Right renal pelvis (tissue), 4 donors: Measurements from ENCODE around the gene HAND1. TPM values are rescaled to one million over a fixed set of nuclear protein-coding genes. Genes with fewer than 3 reads are reported as not detected.

Experiments used
- DNase-seq, 4 donors: peaks; one replicate each; pipeline ENCODE4 v3.0.0-alpha.2; 2013; ENCODE audit warnings: low read depth in 4 of 4, low spot score in 3 of 4, missing footprints in 1 of 4
- polyA plus RNA-seq, 4 donors: library from polyadenylated mRNA; unstranded; fragments of 120-200 nt; gene quantifications; one replicate each; pipeline ENCODE4 v1.2.1, GENCODE V29; 2013; ENCODE audit not compliant: insufficient read length in 4 of 4

HAND1 gene
- polyA plus RNA-seq, 4 donors = 0.10 TPM; not detected in 3

DNA sequence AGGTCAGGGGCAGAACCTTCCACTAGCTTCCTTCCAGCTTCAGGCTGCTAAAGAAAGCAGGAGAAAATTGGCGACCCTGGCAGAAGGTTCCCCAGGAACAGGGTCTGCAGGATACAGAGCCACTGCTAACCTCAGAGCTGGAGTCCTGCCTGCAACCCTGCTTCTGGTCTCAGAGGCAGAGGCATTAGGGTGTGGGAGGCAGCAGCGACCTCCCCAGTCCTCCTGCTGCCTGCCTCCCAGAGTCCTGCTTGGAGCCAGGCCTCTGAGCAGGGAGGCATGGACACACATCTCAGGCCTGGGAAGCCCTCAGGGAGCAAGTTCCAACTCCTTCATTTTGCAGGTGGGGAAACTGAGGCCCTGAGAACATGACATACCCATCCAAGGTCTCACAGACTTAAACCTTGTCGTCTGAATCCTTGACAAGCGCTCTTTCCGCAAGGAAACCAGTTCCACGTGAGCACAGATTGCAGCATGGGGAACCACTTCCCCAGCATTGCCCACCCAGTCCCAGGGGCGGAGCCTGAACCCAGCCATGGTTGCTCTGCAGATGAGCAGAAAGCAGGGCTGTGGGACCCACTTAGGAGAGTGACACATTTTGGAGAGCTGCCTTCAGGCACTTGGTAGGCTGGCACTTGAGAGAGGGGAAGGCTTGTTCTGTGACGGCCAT is 28.2 kb upstream of the HAND1 start:
- no peak for DNase-seq

DNA sequence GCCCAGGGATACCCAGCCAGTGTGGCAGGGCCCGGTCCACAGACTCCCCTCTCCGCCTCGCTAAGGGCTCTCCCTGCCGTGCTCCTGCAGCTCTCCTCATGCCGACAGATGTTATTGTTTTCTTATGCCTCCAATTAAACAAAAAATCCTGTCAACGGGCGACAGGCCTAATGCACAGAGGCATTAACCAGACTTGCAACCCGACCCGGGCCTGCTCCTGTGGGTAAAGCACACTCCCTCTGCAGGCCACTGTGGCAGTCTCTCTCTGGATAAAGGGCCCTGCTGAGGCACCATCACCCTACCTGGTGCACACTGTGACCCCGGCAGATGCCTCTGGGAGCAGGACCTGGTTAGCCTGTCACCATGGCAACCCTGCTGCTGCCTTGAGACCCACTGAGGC is 27.5 kb upstream of the HAND1 start:
- DNase-seq = no peak

DNA sequence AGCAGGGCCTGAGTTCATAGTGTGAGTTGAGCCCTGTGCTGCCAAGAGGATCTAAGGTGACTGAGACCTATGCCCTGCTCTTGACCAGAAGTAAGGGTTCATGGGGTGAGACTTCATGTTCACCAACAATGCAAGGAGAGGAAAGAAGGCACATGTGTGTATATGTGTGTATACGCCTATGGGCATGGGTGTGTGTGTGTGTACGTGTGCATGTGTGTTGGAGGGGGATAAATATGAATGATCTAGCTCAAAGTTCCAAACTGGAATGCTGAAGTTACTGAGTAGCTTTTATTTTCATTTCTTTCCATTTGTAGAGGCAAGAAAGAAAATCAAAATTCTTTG is 25.6 kb upstream of the HAND1 start:
- no peak for DNase-seq

DNA sequence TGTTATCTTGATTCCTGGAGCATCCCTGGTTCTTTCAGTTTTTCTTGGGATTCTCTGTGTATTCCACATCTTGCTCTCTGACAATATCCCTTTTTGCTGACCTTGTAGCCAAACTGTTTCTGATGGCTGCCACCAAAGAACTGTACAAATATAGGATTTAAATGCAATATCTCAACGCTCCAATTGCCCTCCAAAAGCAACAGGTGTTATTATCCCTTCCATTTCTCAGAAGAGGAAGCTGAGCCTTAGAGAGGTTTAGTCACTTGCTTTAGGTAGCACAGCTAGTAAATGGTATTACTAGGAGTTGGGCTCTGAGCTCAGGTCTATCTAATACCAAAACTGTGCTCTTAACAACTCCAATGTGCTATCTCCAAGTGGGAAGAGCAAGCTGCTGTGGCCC is 24.2 kb upstream of the HAND1 start:
- no peak for DNase-seq

DNA sequence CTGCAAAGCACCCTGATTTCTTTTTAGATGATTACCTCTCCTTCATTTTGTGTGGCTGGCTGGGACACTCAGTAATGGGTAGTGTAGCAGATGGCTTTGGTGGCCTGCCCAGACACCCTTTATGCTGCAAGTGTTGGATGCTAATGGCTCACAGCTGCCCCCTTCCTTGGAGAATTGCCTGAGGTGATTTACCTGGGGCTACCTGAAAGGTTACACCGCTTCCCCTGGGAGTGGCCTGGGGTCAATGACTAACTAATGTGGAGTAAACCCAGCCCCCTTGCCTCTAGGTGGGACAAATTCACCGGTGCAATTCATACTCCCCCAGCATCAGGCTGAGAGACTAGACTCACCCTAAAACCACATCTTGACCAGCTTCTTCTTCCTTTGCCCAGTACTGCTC is 23.5 kb upstream of the HAND1 start:
- no peak for DNase-seq

DNA sequence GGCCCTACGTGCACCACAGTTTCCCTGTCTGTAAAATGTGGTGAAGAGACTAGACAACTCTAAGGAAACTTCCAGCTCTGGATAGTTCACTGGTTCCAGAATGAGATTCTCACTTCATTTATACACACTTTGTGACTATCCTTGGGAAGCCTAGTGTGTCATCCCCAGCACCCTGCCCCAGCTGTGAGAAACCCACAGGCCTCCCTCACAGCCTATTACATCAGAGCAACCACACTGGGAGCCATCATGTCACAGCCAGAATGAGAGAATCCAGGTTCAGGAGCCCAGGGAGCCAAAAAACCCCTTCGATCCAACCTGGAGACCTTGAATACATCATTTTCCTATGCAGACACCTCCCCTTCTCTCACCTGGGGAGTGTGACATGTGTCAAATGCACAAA is 21.0 kb upstream of the HAND1 start:
- no peak for DNase-seq

DNA sequence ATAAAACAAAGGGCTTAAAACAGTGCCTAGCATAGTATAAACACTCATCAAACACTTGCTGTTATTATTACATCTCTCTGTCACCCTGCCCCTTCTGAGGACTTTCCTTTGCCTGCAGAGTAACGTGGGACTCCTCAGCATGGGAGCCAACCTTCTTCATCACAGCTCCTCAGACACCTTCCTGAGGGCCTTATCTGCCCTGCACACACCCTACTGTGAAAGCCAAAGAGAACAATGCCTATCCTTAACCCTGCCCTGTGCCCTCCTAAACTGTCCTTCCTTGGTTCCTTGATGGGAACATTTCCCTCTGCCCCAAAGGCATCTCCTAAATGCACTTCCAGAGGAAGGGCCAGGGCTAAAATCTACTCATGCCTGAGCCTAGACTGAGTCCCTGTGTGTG is 20.6 kb upstream of the HAND1 start:
- DNase-seq = no peak

DNA sequence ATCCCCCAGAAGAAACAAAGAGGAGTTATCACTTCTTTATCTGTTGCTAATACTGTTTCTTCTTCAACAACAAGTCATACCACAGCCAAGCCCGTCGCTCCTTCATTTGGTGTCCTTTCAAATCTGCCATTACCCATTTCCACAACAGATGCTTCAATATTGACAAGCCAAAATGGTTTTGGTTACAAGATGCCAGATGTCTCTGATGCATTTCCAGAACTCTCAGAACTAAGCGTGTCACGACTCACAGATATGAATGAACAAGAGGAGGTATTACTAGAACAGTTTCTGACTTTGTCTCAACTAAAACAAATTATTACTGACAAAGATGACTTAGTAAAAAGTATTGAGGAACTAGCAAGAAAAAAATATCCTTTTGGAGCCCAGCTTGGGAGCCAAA is 16.0 kb upstream of the HAND1 start:
- DNase-seq = no peak

DNA sequence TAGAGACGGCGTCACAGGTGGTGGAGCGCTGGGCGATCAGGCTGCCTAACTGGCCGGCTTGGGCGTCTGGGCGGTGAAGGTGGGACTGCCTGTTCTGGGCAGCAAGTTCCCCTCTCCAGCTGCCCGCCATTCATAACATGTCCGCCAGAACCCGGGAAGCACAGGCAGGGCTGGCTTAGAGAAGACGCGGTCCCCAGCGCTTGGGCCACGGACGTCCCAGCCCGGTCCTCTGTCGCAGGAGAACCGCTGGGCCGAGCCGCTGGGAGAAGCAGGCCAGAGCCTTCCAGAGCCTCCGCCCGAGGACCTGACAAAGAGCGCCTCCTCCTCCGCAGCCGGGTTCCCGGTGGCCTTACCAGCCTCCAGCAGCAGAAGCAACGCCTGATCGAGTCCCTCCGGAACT is 15.2 kb upstream of the HAND1 start:
- DNase-seq = no peak

DNA sequence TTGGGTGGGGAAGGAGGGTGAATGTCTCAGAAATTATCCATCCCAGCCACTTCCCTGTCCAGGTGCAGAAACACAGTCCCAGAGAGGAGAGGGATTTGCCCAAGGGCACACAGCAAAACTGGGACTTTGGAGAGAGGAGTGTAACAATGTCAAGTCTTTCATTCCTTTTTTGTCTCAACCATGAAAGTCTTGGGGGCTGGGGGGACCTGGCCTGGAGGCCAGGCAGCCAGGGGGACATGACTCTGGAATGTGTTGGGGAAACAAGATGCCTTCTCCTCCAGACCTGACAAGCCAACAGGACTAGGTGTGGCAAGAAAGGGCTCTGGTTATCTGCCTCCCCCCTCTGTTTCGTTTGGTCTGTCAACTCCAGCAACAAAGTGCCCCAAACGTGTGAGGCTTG is 13.9 kb upstream of the HAND1 start:
- no peak for DNase-seq

DNA sequence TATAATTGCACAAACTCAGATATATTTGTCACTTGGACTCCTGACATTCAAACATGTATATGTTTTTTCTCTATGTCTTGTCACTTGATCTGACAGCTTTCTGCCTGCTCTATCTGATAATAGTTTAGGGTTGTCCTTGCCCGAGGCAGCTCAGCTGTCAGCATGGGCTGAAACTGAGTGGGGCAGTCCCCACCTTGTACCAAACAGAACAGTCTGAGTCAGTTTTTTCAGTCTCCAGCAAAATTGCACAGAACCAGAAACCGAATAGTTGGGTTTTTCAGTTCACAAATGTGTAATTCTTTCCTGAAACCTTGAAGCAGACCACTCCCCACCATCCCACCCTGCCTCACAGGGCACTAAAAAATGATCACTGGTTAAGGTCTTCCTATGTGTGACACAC is 9.5 kb upstream of the HAND1 start:
- DNase-seq = no peak

DNA sequence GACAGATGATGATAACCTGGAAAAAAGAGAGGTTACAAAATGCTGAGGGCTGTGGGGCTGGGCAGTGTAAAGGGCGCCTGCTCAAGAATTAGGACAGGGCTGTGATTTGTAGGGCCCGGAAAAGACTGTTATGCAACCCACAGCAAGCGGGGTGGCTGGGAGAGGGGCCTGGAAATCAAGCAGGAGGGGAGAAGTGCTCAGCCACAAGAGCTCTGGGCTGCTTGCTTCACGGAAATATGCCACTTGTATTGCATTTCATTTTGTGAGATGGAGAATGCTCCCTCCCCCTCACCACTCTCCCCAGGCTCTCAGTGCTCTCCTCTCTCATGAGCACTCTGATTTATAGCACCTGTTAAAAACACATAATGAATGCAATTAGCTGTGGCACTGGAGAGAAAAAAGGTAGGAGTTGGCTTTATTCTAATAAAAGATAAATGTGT is 8.4 kb upstream of the HAND1 start:
- no peak for DNase-seq

DNA sequence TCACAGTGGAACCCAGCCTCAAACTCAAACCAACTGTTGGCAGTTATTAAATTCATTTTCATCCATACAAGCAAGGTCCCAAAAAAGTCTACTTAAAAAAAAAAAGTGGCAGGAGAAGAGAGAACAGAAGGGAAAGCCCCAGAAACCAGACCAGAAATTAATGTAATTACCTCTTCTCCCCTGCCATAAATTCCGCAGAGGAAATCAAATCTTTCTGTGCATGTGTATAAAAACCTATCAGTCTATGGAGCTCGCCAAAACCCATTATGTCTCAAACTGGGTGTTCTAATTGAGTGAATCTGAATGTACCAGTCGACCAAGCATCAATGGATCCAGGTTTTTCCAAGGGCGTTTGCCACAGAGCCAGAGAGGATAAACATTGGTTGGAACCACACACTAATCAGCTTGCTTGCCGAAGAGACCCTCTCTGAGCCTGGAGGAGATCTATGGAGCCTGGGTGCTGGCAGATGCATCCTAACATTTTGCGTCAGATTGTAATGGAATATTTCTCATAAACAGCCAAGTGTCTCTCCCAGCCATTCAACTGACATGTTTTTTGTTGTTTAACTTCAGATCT is 7.9 kb upstream of the HAND1 start:
- no peak for DNase-seq

DNA sequence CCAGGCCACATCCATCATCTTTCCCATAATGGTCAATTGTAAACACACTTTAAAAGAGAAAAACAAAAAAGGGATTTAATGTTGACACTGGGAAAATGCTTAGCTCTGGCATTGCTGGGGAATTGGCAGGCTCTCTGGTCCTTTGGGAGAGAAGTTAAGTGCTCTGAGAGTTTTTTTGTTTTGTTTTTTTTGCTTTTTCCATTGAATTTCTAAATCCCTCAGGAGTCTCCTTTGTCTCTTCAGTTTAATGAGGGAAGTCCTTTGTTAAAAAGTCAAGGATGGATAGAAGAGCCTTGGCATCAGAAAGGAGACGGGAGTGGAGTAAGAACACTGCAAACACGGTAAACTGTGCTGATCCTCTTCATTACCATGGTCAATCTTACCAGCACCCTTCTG is 7.1 kb upstream of the HAND1 start:
- no peak for DNase-seq

DNA sequence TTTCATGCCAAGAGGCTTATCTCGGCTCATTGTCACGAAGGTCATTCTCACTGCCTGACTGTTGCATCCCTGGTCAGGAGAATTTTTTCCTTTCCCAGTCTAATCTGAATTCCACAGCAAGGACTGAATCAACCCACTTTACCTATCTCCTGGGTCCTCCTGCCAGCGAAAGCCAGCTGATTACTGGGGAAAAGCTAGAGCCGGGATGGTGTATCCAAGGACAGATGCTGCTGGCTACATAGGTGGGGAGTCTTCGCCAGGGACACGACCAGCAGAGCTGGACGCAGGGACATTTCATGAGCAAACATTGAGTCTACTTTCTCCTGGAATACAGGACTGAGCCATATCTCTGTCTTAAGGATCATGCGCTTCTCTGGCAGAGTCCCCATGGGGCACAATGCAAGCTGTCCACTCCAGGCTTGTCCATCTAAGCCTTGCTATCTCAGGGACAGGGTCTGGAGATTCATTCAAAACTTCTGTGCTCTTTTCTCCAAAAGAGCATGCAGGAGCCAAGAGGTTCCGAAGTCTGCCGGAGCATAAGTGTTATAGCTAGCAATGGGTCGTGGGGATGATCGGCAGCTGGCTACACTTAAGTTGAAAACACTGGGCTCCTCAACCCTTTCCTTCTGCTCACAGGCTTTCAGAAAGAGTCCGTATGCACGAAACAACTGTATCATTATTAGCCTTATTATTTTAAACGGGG is 6.5 kb upstream of the HAND1 start:
- DNase-seq = no peak

DNA sequence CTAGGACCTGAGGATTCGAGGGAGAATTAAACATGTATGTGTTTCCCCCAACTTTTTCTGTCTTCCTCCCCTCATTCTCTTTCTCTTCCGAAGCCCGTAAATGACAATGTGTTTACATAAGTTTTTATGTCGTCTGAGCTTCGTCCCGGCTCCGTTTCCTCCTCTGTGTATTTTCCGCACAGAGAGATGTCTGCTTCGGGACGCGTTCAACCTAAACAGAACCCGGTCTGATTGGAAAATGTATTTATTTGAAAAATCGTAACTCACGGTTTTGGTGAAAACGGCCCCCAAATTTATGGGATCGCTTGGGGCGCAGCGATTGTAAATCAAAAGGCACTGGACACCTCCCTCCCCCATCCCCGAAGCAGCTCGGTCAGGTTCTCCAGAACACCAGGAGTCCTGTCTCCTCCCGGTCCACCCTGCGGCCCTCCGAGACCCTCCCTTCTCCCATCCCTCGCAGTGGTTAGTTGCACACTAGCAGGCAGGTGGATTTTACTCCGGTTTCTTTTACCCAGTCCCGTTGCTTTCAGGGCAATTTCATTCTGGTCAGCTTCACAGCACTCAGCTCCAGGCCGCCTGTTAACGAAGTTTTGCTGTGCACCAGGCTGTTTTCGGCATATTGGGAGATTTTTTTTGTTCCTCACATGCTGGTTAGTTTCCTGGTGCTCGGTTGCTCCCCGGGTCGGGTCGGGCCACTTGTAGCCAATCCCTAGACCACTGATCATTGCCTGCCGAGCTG is 5.8 kb upstream of the HAND1 start:
- DNase-seq = no peak

DNA sequence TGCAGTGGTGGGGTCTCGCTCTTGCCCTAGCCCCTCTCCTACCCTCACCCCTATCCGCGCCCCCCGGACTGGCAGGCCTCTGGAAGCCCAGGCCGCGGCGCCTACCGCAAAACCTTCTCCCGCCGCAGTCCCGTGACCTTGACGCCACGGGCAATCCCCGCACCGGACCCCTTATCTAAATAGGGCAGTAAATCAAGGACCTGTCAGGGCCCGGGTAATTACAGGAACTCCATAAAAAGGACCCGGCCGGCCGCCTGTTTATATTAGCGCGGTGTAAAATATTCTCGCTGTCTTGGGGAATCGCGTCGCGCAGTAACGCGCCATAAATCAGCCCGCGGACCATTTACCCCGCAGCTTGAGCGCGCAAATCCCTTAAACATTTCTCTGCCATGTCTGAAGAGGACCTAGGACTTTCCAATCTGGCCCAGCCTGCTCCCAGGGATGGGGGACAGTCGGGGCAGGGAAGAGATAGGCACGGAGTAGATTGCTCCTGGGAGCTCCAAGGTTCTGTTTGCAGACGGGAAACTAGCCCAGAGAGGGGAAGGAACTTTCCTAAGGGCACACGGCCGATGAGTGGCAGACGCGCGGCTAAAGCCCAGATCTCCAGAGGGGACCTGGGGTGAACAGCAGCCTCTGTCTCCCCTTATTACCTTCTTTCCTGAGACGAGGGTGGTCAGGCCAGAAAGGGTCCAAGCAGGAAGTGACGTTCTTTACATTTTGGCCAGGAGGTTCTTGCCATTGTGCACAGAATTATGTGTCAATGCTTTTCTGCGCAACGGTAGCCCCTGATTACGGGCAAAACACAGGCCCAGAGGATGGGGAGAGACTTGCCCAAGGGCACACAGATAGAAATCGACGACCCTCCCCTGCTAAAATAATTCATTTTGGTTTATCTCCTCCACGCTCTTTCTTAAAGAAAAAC is 4.8 kb upstream of the HAND1 start:
- DNase-seq = no peak

DNA sequence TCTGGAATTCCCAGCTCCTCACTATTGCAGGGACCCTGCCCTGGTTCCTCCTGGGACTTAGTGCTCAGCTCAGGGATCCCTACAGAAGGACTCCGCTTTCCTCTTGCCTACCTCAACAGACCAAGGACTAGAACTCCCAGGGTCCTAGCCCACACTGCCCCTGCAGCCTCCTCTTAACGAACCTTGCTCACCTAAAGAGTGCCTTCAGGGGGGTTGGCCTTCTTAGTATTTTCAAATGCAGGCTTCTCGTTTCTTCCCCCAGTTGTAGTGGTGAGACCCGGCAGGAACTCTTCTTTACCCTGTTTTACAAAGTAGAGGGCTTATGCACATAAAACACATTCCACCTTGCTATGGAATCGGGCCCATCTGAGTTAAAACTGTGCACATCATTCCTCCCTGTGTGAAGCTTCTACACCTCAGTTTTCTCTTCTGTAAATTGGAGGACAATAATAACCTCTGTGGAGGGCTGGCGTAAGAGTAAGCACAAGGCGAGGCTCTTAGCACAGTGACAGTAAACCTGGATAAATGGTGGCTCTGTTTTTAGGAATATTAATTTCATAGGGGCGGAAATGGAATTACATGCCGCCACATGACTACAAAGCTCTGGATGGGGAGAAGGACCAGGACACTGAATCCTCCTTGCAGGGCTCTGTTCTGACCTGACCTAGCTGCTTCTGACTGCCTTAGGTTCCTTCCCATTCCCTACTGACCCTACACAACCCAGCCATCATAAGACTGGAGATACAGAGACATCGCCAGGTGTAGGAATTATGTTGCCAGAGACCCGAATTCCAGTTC is 3.8 kb upstream of the HAND1 start:
- DNase-seq = no peak

DNA sequence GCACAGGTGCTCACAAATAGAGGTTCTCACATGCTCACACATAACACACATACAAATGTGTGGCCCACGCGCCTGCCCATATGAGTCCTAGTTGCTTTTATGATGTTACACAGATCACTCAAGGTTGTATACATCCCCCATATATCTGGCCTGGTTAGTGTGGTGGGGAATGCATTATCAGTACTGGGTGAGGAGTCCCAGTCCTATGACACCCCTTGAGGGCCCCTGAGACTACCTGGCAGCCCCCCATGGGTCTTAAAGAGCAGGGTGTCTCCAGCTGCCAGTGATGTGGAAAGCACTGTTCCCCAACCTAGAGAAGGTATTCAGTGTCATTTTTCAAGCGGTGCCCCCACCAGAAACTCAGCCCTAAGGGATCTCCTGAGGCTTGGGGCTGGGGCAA is 2.8 kb upstream of the HAND1 start:
- no peak for DNase-seq
